GM06990 (cell line): Measurements from ENCODE around the gene DLG2.

Source experiments
- DNase-seq: peaks from one replicate; pipeline ENCODE4 v3.0.0-alpha.2; 2011; ENCODE audit not compliant: insufficient read length; ENCODE audit errors: extremely low read depth
- H3K27me3 ChIP-seq: replicated peaks from 2 replicates; pipeline ENCODE4 v1.6.0; 2011; ENCODE audit warnings: low read length; ENCODE audit not compliant: control insufficient read depth, insufficient read depth
- H3K36me3 ChIP-seq: 2 replicates; pipeline ENCODE4 v1.5.1; 2011; ENCODE audit warnings: low read length; ENCODE audit not compliant: control insufficient read depth, insufficient read depth
- H3K4me3 ChIP-seq: replicated peaks from 2 replicates; pipeline ENCODE4 v1.5.1; 2011; ENCODE audit warnings: low read depth, mild to moderate bottlenecking, control low read depth, low read length
- CTCF ChIP-seq: IDR thresholded peaks from 2 replicates; pipeline ENCODE4 v1.5.1; 2011; ENCODE audit warnings: low read length, control low read depth, mild to moderate bottlenecking, inconsistent platforms; ENCODE audit not compliant: insufficient read depth, poor library complexity, severe bottlenecking

Gene DLG2

GRCh38 chr11:85440273-85440672, 186.9 kb downstream of the DLG2 start:
- H3K36me3 ChIP-seq, result no peaks in the 10 kb centered on the region
- no peak for TF ChIP-seq CTCF
- H3K27me3 ChIP-seq, result no peaks in the 10 kb centered on the region
- no peak for DNase-seq
- no peak overlapping the region for H3K4me3 ChIP-seq

- no peak for TF ChIP-seq CTCF
- H3K36me3 ChIP-seq, result no peaks in the 10 kb centered on the region
- H3K4me3 ChIP-seq, result no peak overlapping the region
- DNase-seq, result no peak
- H3K27me3 ChIP-seq, result no peaks in the 10 kb centered on the region
These were observed 188.8 kb downstream of the DLG2 start for GRCh38 chr11:85438328-85438727.

- H3K27me3 ChIP-seq, result no peaks in the 10 kb centered on the region
- DNase-seq, result no peak
- no peak for TF ChIP-seq CTCF
- H3K4me3 ChIP-seq, result no peak overlapping the region
- no peaks in the 10 kb centered on the region for H3K36me3 ChIP-seq
These were observed 195.8 kb downstream of the DLG2 start for GRCh38 chr11:85431319-85431718.

GRCh38 chr11:85423794-85424193, 203.3 kb downstream of the DLG2 start:
- no peaks in the 10 kb centered on the region for H3K36me3 ChIP-seq
- no peak for DNase-seq
- H3K27me3 ChIP-seq, result no peaks in the 10 kb centered on the region
- H3K4me3 ChIP-seq, result no peak overlapping the region
- no peak for TF ChIP-seq CTCF

GRCh38 chr11:85423316-85423715, 203.8 kb downstream of the DLG2 start:
- Histone ChIP-seq H3K36me3 (no peaks in the 10 kb centered on the region), H3K4me3 (no peak overlapping the region), H3K27me3 (no peaks in the 10 kb centered on the region)
- DNase-seq, result no peak
- no peak for TF ChIP-seq CTCF

GRCh38 chr11:85414175-85414574, 213.0 kb downstream of the DLG2 start:
- Histone ChIP-seq H3K36me3 (no peaks in the 10 kb centered on the region), H3K27me3 (no peaks in the 10 kb centered on the region), H3K4me3 (no peak overlapping the region)
- TF ChIP-seq CTCF, result no peak
- DNase-seq, result no peak
